OCI-LY3 (cell line): ENCODE data around the gene KCNAB1.

Experiments used
- H2AFZ ChIP-seq: fragments of 200-600, 300-600 bp; shearing (Covaris generic); 2 replicates; pipeline ENCODE4 v1.6.0; 2014; ENCODE audit warnings: antibody characterized with exemption, low read depth, low read length
- H3K27ac ChIP-seq: fragments of 200-600, 300-600 bp; sonication (generic); 2 replicates; pipeline ENCODE4 v1.5.1; 2014; ENCODE audit warnings: mild to moderate bottlenecking, low read length, moderate library complexity, mixed read lengths
- H3K27me3 ChIP-seq: fragments of 200-600, 300-600 bp; sonication (generic); 2 replicates; pipeline ENCODE4 v1.6.1; 2014; ENCODE audit warnings: low read depth, low read length, mixed read lengths
- H3K36me3 ChIP-seq: fragments of 200-600, 300-600 bp; sonication (generic); replicated peaks from 2 replicates; pipeline ENCODE3; 2014; ENCODE audit warnings: low read depth, low read length, mixed read lengths
- H3K4me1 ChIP-seq: fragments of 300-600, 200-600 bp; sonication (generic); 2 replicates; pipeline ENCODE4 v1.6.1; 2014; ENCODE audit warnings: low read length, mixed read lengths
- H3K4me2 ChIP-seq: fragments of 200-600, 300-600 bp; sonication (generic); 2 replicates; pipeline ENCODE4 v1.6.1; 2014; ENCODE audit warnings: low read length, mixed read lengths
- H3K4me3 ChIP-seq: fragments of 300-600, 200-600 bp; sonication (generic); 2 replicates; pipeline ENCODE4 v1.5.1; 2014; ENCODE audit warnings: antibody characterized with exemption, mild to moderate bottlenecking, low read length, moderate library complexity
- H3K79me2 ChIP-seq: fragments of 300-600, 200-600 bp; shearing (Covaris generic); 2 replicates; pipeline ENCODE4 v1.6.1; 2014; ENCODE audit warnings: mild to moderate bottlenecking, low read length, mixed read lengths
- H3K9ac ChIP-seq: fragments of 300-600, 200-600 bp; shearing (Covaris generic); 2 replicates; pipeline ENCODE4 v1.6.0; 2014; ENCODE audit warnings: mild to moderate bottlenecking, low read length, moderate library complexity
- H3K9me3 ChIP-seq: fragments of 200-600, 300-600 bp; shearing (Covaris generic); 2 replicates; pipeline ENCODE4 v1.6.1; 2014; ENCODE audit warnings: low read length, mixed read lengths; ENCODE audit not compliant: insufficient read depth
- H4K20me1 ChIP-seq: fragments of 200-600, 300-600 bp; sonication (generic); 2 replicates; pipeline ENCODE4 v1.6.1; 2016; ENCODE audit warnings: low read length, mixed read lengths; ENCODE audit not compliant: insufficient read depth
- CTCF ChIP-seq: fragments of 200-600, 300-600 bp; sonication (generic); IDR thresholded peaks from 2 replicates; pipeline ENCODE4 v1.5.1; 2014; ENCODE audit warnings: antibody characterized with exemption, low read length, low read depth
- EZH2phosphoT487 ChIP-seq: fragments of 200-600 bp; shearing (Covaris generic); IDR thresholded peaks from 2 replicates; pipeline ENCODE4 v1.6.1; 2018; ENCODE audit warnings: antibody characterized with exemption, mixed run types, low read depth

KCNAB1 gene

GRCh38 chr3:156305672-156306071 lies 185.3 kb downstream of the KCNAB1 start:
- no peaks in the 10 kb centered on the region for H4K20me1 ChIP-seq
- TF ChIP-seq CTCF = no peak
- TF ChIP-seq EZH2phosphoT487 = no peak
- no peaks in the 10 kb centered on the region for H3K36me3 ChIP-seq
- no peaks in the 10 kb centered on the region for H3K9me3 ChIP-seq
- H3K4me3 ChIP-seq = no peak overlapping the region
- no peak overlapping the region for H2AFZ ChIP-seq
- no peaks in the 10 kb centered on the region for H3K79me2 ChIP-seq
- H3K27me3 ChIP-seq = no peaks in the 10 kb centered on the region
- no peak overlapping the region for H3K4me2 ChIP-seq
- H3K4me1 ChIP-seq = no peaks in the 10 kb centered on the region
- H3K27ac ChIP-seq = no peak overlapping the region
- H3K9ac ChIP-seq = no peak overlapping the region

DNA sequence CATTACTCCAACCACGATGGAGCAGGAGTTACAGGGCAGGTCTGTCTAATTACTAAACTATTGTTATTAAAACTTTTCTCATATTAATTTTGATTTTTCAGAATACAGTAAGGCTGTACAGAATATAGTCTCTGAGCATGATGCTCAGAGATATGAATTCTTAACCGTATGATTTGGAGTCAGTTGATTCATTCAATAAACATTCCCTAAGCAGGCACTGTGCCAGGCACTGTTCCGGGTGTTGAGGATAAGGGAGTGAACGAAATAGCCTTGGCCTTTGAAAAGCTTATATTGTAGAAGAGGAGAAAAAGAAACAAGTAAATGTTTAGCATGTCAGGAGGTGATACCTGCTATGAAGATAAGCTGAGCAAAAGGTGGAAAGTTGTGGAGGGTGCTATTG lies 187.3 kb downstream of the KCNAB1 start:
- Histone ChIP-seq H3K27ac (no peak overlapping the region), H3K79me2 (no peaks in the 10 kb centered on the region), H3K36me3 (no peaks in the 10 kb centered on the region), H3K9me3 (no peaks in the 10 kb centered on the region), H4K20me1 (no peaks in the 10 kb centered on the region), H3K9ac (no peak overlapping the region), H3K4me1 (no peaks in the 10 kb centered on the region), H3K4me3 (no peak overlapping the region), H2AFZ (no peak overlapping the region), H3K27me3 (no peaks in the 10 kb centered on the region; the same call in 1 of the 2 replicates), H3K4me2 (no peak overlapping the region)
- no peak for TF ChIP-seq EZH2phosphoT487
- no peak for TF ChIP-seq CTCF

- Histone ChIP-seq H3K27me3 (peaks cover 8% of the 10 kb centered on the region; the same call in 1 of the 2 replicates), H3K9ac (no peak overlapping the region), H3K36me3 (no peaks in the 10 kb centered on the region), H3K27ac (no peak overlapping the region), H3K4me2 (no peak overlapping the region), H3K4me3 (no peak overlapping the region), H4K20me1 (no peaks in the 10 kb centered on the region), H3K79me2 (no peaks in the 10 kb centered on the region), H3K4me1 (peaks cover 6% of the 10 kb centered on the region), H3K9me3 (no peaks in the 10 kb centered on the region), H2AFZ (no peak overlapping the region)
- TF ChIP-seq EZH2phosphoT487 = no peak
- TF ChIP-seq CTCF = no peak
Measured at GRCh38 chr3:156311431-156311830, 191.1 kb downstream of the KCNAB1 start.

- peaks cover 6% of the 10 kb centered on the region for H3K4me1 ChIP-seq
- TF ChIP-seq EZH2phosphoT487 (no peak), CTCF (no peak)
- H4K20me1 ChIP-seq = no peaks in the 10 kb centered on the region
- no peak overlapping the region for H2AFZ ChIP-seq
- H3K27ac ChIP-seq = no peak overlapping the region
- no peak overlapping the region for H3K9ac ChIP-seq
- no peaks in the 10 kb centered on the region for H3K36me3 ChIP-seq
- no peak overlapping the region for H3K4me2 ChIP-seq
- H3K27me3 ChIP-seq = peaks cover 8% of the 10 kb centered on the region; the same call in 1 of the 2 replicates
- H3K9me3 ChIP-seq = no peaks in the 10 kb centered on the region
- no peaks in the 10 kb centered on the region for H3K79me2 ChIP-seq
- H3K4me3 ChIP-seq = no peak overlapping the region
Measured at GRCh38 chr3:156311930-156312329, 191.6 kb downstream of the KCNAB1 start.
